A673 (cell line): ENCODE measurements around the gene CAPN5. TPM values are rescaled to one million over a fixed set of nuclear protein-coding genes. Genes with fewer than 3 reads are reported as not detected.

Experiments used
- BruUV-seq: library from RNA; stranded (reverse); fragments of 400-500 nt; replicated peaks from 2 replicates; lab custom pipeline; 2021; lab: Mats Ljungman, UMichigan
- CTCF ChIA-PET: fragments of 300-600 bp; sonication (Branson Sonifier 250); formaldehyde crosslinking; loops from one replicate; lab custom pipeline; 2022; ENCODE audit warnings: antibody characterized with exemption; lab: Charles Lee
- POLR2A ChIA-PET: fragments of 300-600 bp; sonication (Branson Sonifier 250); formaldehyde crosslinking; loops from one replicate; lab custom pipeline; 2022; ENCODE audit warnings: antibody characterized with exemption; ENCODE audit not compliant: low non-redundant PET; lab: Charles Lee
- DNase-seq: peaks from one replicate; pipeline ENCODE4 v3.0.0-alpha.2; 2015; ENCODE audit warnings: low spot score
- H3K27ac ChIP-seq: fragments of 200-600 bp; sonication (generic); 2 replicates; pipeline ENCODE4 v1.5.1; 2016; ENCODE audit warnings: mixed run types, low read depth, mild to moderate bottlenecking, mixed read lengths, antibody characterized with exemption, low read length; ENCODE audit not compliant: poor library complexity, severe bottlenecking
- H3K27me3 ChIP-seq: fragments of 200-600 bp; sonication (generic); replicated peaks from 2 replicates; pipeline ENCODE4 v1.6.1; 2017; ENCODE audit warnings: mixed run types, low read depth, mild to moderate bottlenecking, mixed read lengths, antibody characterized with exemption, low read length; ENCODE audit not compliant: insufficient read depth, poor library complexity
- H3K36me3 ChIP-seq: fragments of 200-600 bp; sonication (generic); 2 replicates; pipeline ENCODE4 v1.6.1; 2016; ENCODE audit warnings: mixed run types, mild to moderate bottlenecking, mixed read lengths, antibody characterized with exemption, low read length; ENCODE audit not compliant: insufficient read depth, poor library complexity, severe bottlenecking
- H3K4me1 ChIP-seq: fragments of 200-600 bp; sonication (generic); 2 replicates; pipeline ENCODE4 v1.6.1; 2017; ENCODE audit warnings: mixed run types, mild to moderate bottlenecking, mixed read lengths, antibody characterized with exemption, low read length; ENCODE audit not compliant: insufficient read depth, poor library complexity, severe bottlenecking
- H3K4me3 ChIP-seq: fragments of 200-600 bp; sonication (generic); 2 replicates; pipeline ENCODE4 v1.5.1; 2016; ENCODE audit warnings: low read depth, mixed run types, mild to moderate bottlenecking, mixed read lengths, low read length; ENCODE audit not compliant: poor library complexity, severe bottlenecking
- H3K9me3 ChIP-seq: fragments of 200-600 bp; sonication (generic); 2 replicates; pipeline ENCODE4 v1.6.1; 2016; ENCODE audit warnings: mixed run types, low read depth, mild to moderate bottlenecking, mixed read lengths, antibody characterized with exemption, low read length; ENCODE audit not compliant: poor library complexity, severe bottlenecking
- EZH2 ChIP-seq: fragments of 200-600 bp; sonication (generic); IDR thresholded peaks from 2 replicates; pipeline ENCODE4 v1.6.1; 2017; ENCODE audit warnings: borderline replicate concordance, low read depth, mild to moderate bottlenecking, mixed read lengths, antibody characterized with exemption, low read length; ENCODE audit not compliant: poor library complexity, severe bottlenecking
- intact Hi-C: fragments of 100-400 bp; cut with micrococcal nuclease; formaldehyde crosslinking; loops from one replicate; pipeline ENCODE4 v1.10.0; 2022; ENCODE audit not compliant: unreplicated experiment
- total RNA-seq: library from RNA; stranded (reverse); gene quantifications from 2 replicates; pipeline ENCODE4 v1.2.3, GENCODE V29; 2021
- TF ChIP-seq, protein P1 (sequence below): fragments of 300-800, 200-600 bp; sonication (generic); conservative IDR thresholded peaks from 2 replicates; pipeline ENCODE4 v1.5.1; 2017; ENCODE audit warnings: low read depth, mild to moderate bottlenecking, antibody characterized with exemption, low read length, moderate library complexity, mixed read lengths

Gene CAPN5
- total RNA-seq, 1 experiment from 2014 or later: 4.3 TPM

DNA sequence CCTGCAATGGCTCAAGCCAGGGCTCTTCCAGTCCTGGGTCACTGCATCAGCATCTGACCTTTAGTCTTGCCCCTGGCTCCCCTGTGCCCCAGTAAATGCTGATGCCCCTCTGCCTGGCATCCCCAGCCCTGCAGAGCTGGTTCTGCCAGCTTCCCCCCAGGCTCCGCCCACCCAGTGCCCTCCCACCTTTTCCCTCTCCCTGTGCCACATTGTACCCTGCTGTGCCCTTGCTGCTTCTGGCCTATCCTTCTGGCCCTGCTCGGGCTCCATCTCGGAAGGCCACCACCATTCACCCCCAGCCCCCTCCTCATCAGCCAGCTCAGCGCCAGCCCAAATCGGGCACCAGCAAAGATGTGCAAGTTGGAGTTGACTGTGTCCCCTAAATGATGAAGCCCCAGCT, 7.4 kb downstream of the CAPN5 start:
- Histone ChIP-seq H3K27me3 (no peaks in the 10 kb centered on the region), H3K9me3 (no peaks in the 10 kb centered on the region), H3K27ac (no peak overlapping the region), H3K4me1 (no peaks in the 10 kb centered on the region), H3K36me3 (no peaks in the 10 kb centered on the region), H3K4me3 (no peak overlapping the region)
- BruUV-seq: no TSS peak
- no peak for DNase-seq
- TF ChIP-seq EZH2: no peak
- intact Hi-C loops: no loop called here
- POLR2A ChIA-PET: no interaction called here
- CTCF ChIA-PET: no interaction called here

DNA sequence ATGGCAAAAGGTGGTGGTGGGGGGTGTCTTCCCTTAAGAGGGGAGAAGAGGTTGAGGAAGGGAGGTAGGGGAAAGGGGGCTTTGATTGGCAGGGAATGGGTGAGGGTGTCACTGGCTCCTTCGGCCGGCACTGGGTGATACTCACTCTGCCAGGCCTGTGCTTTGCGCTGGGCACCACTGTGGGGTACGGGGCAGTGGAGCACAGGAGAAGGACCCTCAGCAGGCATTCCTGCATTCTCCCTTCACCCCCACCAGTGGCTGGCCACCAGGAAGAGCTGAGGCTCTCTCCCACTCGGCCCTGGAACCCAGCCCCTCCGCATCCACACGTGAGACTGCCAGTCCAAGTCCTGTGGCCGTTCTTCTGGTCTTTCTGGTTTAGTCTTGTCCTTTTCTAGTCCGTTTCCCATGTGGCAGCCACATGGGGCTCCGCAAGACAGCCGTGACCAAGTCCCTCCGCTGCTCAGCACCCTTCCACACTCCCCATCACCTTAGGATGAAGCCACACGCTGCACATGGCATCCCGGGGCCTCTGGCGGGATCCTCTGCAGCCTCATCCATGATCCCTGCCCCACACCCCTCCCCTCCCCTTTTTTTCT, 8.0 kb downstream of the CAPN5 start:
- POLR2A ChIA-PET: no interaction called here
- intact Hi-C loops: no loop called here

DNA sequence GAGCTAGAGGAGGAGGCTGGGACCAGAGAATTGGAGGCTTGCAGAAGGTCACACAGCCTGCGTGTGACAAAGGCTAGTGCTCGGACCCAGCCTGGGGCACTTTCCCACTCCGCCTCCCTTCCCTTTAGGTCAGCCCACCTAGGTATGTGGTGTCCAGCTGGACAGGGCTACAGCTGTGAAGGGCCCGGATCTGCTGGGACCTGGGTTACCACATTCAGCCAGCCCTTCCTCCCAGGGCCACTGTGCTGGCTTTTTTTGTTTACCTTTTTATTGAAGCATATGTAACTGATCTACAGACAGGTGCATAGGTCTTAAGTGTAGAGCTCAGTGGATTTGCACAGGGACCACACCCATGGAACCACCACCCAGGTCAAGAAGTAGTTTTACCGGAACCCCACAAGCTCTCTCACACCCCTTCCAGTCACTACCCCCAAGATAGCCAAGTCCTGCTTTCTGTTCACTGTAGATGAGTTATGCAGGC, 8.7 kb downstream of the CAPN5 start:
- ChIA-PET POLR2A (no interaction called here), CTCF (no interaction called here)
- Histone ChIP-seq H3K27me3 (no peaks in the 10 kb centered on the region), H3K36me3 (no peaks in the 10 kb centered on the region), H3K9me3 (no peaks in the 10 kb centered on the region), H3K4me1 (no peaks in the 10 kb centered on the region), H3K27ac (no peak overlapping the region), H3K4me3 (no peak overlapping the region)
- intact Hi-C loops: no loop called here
- TF ChIP-seq EZH2: no peak
- TF ChIP-seq, protein P1, sequence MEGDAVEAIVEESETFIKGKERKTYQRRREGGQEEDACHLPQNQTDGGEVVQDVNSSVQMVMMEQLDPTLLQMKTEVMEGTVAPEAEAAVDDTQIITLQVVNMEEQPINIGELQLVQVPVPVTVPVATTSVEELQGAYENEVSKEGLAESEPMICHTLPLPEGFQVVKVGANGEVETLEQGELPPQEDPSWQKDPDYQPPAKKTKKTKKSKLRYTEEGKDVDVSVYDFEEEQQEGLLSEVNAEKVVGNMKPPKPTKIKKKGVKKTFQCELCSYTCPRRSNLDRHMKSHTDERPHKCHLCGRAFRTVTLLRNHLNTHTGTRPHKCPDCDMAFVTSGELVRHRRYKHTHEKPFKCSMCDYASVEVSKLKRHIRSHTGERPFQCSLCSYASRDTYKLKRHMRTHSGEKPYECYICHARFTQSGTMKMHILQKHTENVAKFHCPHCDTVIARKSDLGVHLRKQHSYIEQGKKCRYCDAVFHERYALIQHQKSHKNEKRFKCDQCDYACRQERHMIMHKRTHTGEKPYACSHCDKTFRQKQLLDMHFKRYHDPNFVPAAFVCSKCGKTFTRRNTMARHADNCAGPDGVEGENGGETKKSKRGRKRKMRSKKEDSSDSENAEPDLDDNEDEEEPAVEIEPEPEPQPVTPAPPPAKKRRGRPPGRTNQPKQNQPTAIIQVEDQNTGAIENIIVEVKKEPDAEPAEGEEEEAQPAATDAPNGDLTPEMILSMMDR: no peak
- no peak for DNase-seq
- BruUV-seq: no TSS peak

More for the DNA sequence above, 8.0 kb downstream of the CAPN5 start:
- H3K27me3 ChIP-seq: no peaks in the 10 kb centered on the region
- H3K36me3 ChIP-seq: no peaks in the 10 kb centered on the region
- TF ChIP-seq, protein P1: no peak
- no peak for TF ChIP-seq EZH2
- DNase-seq: no peak
- H3K27ac ChIP-seq: no peak overlapping the region
- H3K9me3 ChIP-seq: no peaks in the 10 kb centered on the region
- H3K4me3 ChIP-seq: no peak overlapping the region
- BruUV-seq: no TSS peak
- CTCF ChIA-PET: no interaction called here
- no peaks in the 10 kb centered on the region for H3K4me1 ChIP-seq

DNA sequence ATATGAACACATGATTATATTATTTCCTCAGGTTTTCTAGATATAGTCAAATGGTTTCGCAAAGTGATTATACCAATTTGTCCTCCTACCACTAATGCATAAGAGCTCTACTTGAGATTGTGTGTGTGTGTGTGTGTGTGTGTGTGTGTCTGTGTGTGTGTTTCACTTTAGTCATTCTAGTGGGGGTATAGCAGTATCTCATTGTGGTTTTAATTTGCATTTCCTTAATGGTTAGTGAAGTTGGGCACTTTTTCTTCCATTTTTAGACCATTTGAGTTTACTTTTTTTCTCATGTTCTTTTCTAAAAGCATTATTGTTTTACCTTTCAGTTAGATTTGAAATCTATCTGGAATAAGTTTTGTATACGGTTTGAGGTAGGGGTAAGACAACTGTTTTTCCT, 12.9 kb downstream of the CAPN5 start:
- H3K27me3 ChIP-seq: no peaks in the 10 kb centered on the region
- ChIA-PET POLR2A (no interaction called here), CTCF (no interaction called here)
- H3K4me3 ChIP-seq: no peak overlapping the region
- TF ChIP-seq, protein P1: no peak
- no peak for TF ChIP-seq EZH2
- no peaks in the 10 kb centered on the region for H3K9me3 ChIP-seq
- no peak overlapping the region for H3K27ac ChIP-seq
- no TSS peak for BruUV-seq
- H3K4me1 ChIP-seq: no peaks in the 10 kb centered on the region
- intact Hi-C loops: no loop called here
- no peak for DNase-seq
- H3K36me3 ChIP-seq: no peaks in the 10 kb centered on the region
